RPMI7951 (cell line): ENCODE results near the gene SHISAL2B. TPM values are rescaled to one million over a fixed set of nuclear protein-coding genes. Genes with fewer than 3 reads are reported as not detected.
"Not testable (repeated sequence)": the region's sequence is repeated elsewhere in the genome, so short reads cannot be mapped to it uniquely, and the experiment has no call there.

Experiments
- DNase-seq: peaks from one replicate; pipeline ENCODE4 v3.0.0-alpha.2; 2012; ENCODE audit warnings: low read depth
- total RNA-seq: library from RNA; depleted of rRNA; stranded (reverse); fragments of >200 nt; shearing (Covaris generic); gene quantifications from 2 replicates; pipeline ENCODE4 v1.2.3, GENCODE V29; 2014; rRNA removed

The SHISAL2B gene
- total RNA-seq, 1 experiment from 2014 or later = not detected

GRCh38 chr5:64696414-64696813, 6.1 kb downstream of the SHISAL2B start:
- not testable (repeated sequence) for DNase-seq

GRCh38 chr5:64700765-64701164, 10.5 kb downstream of the SHISAL2B start:
- no peak for DNase-seq

GRCh38 chr5:64706074-64706473, 15.8 kb downstream of the SHISAL2B start:
- DNase-seq = not testable (repeated sequence)

GRCh38 chr5:64707191-64707590, 16.9 kb downstream of the SHISAL2B start:
- DNase-seq = no peak

- DNase-seq = not testable (repeated sequence)
These were observed 24.2 kb downstream of the SHISAL2B start for GRCh38 chr5:64714495-64714894.

- DNase-seq = no peak
These were observed 32.3 kb downstream of the SHISAL2B start for GRCh38 chr5:64722588-64722987.

- no peak for DNase-seq
These were observed 36.8 kb downstream of the SHISAL2B start for GRCh38 chr5:64727150-64727549.

GRCh38 chr5:64742411-64742810, 52.1 kb downstream of the SHISAL2B start:
- DNase-seq = no peak

- DNase-seq = no peak
These were observed 52.5 kb downstream of the SHISAL2B start for GRCh38 chr5:64742821-64743220.

GRCh38 chr5:64744914-64745313, 54.6 kb downstream of the SHISAL2B start:
- no peak for DNase-seq

GRCh38 chr5:64746446-64746845, 56.1 kb downstream of the SHISAL2B start:
- DNase-seq = no peak

- no peak for DNase-seq
These were observed 59.1 kb downstream of the SHISAL2B start for GRCh38 chr5:64749385-64749784.

GRCh38 chr5:64754066-64754465, 63.8 kb downstream of the SHISAL2B start:
- DNase-seq = no peak

- DNase-seq = no peak
These were observed 68.6 kb downstream of the SHISAL2B start for GRCh38 chr5:64758901-64759300.

GRCh38 chr5:64759960-64760660, 69.8 kb downstream of the SHISAL2B start:
- no peak for DNase-seq

- no peak for DNase-seq
These were observed 73.7 kb downstream of the SHISAL2B start for GRCh38 chr5:64763948-64764503.

GRCh38 chr5:64765804-64766504, 75.7 kb downstream of the SHISAL2B start:
- DNase-seq = no peak

- no peak for DNase-seq
These were observed 76.6 kb downstream of the SHISAL2B start for GRCh38 chr5:64766941-64767340.

Other genes starting within 250 kb of the SHISAL2B start
- not detected in 2 replicates for gene RGS7BP, start 184.5 kb upstream of the SHISAL2B start, total RNA-seq
- 4.6 and 6.6 TPM in 2 replicates for gene SREK1IP1, start 78.2 kb downstream of the SHISAL2B start, total RNA-seq
- 12.6 and 16.7 TPM in 2 replicates for gene CWC27, start 78.4 kb downstream of the SHISAL2B start, total RNA-seq